NCI-H1417 treated with DMSO at 0.1 percent for 48 hours (cell line): ENCODE data around the gene GPR82.
"Not testable (repeated sequence)": the region's sequence is repeated elsewhere in the genome, so short reads cannot be mapped to it uniquely, and the experiment has no call there.

Experiments used
- DNase-seq: peaks from one replicate; lab custom pipeline; 2025; lab: John Stamatoyannopoulos, UW

Gene GPR82

GRCh38 chrX:41718481-41719235 lies 5.3 kb upstream of the GPR82 start:
- DNase-seq, result no peak

- DNase-seq, result not testable (repeated sequence)
Measured at GRCh38 chrX:41719610-41720009, 4.4 kb upstream of the GPR82 start.

- DNase-seq, result no peak
Measured at GRCh38 chrX:41720125-41720779, 3.7 kb upstream of the GPR82 start.

GRCh38 chrX:41721590-41721989 lies 2.4 kb upstream of the GPR82 start:
- DNase-seq, result no peak

GRCh38 chrX:41722214-41722613 lies 1.8 kb upstream of the GPR82 start:
- no peak for DNase-seq

- DNase-seq, result no peak
Measured at GRCh38 chrX:41722816-41723618, 964 bp upstream of the GPR82 start.

- DNase-seq, result no peak
Measured at GRCh38 chrX:41728125-41728524, 4.1 kb downstream of the GPR82 start.

GRCh38 chrX:41730081-41730480 lies 6.1 kb downstream of the GPR82 start:
- no peak for DNase-seq

- DNase-seq, result no peak
Measured at GRCh38 chrX:41732260-41732659, 8.3 kb downstream of the GPR82 start.

- no peak for DNase-seq
Measured at GRCh38 chrX:41733939-41734338, 10.0 kb downstream of the GPR82 start.

GRCh38 chrX:41734530-41734929 lies 10.5 kb downstream of the GPR82 start:
- DNase-seq, result no peak

- DNase-seq, result no peak
Measured at GRCh38 chrX:41737065-41737464, 13.1 kb downstream of the GPR82 start.

GRCh38 chrX:41739871-41740270 lies 15.9 kb downstream of the GPR82 start:
- DNase-seq, result no peak

- DNase-seq, result no peak
Measured at GRCh38 chrX:41750716-41751115, 26.7 kb downstream of the GPR82 start.

- no peak for DNase-seq
Measured at GRCh38 chrX:41758401-41758800, 34.4 kb downstream of the GPR82 start.

GRCh38 chrX:41759817-41760216 lies 35.8 kb downstream of the GPR82 start:
- no peak for DNase-seq

GRCh38 chrX:41761169-41761568 lies 37.2 kb downstream of the GPR82 start:
- no peak for DNase-seq

GRCh38 chrX:41761702-41762101 lies 37.7 kb downstream of the GPR82 start:
- no peak for DNase-seq

- DNase-seq, result no peak
Measured at GRCh38 chrX:41779030-41779564, 55.1 kb downstream of the GPR82 start.
